GM12878 (cell line): ENCODE measurements around the gene SPRYD3. TPM values are rescaled to one million over a fixed set of nuclear protein-coding genes. Genes with fewer than 3 reads are reported as not detected.

Experiments used
- ATAC-seq: fragments of 200-7000 bp; cut with Tn5 transposase; 3 replicates; pipeline ENCODE4 v1.9.1; 2020; ENCODE audit warnings: mild to moderate bottlenecking, moderate library complexity
- BruUV-seq: library from RNA; stranded (reverse); fragments of 400-500 nt; replicated peaks from 2 replicates; lab custom pipeline; 2021; lab: Mats Ljungman, UMichigan
- CTCF ChIA-PET: fragments of 300-600 bp; sonication (Branson Sonifier 250); formaldehyde crosslinking; extraction: SDS; loops from one replicate; lab custom pipeline; 2021; ENCODE audit warnings: inconsistent platforms; lab: Yijun Ruan, JAX
- POLR2A ChIA-PET: fragments of 350-600 bp; formaldehyde crosslinking; extraction: SDS; loops from one replicate; lab custom pipeline; 2021; ENCODE audit warnings: inconsistent platforms; lab: Charles Lee
- RAD21 ChIA-PET: fragments of 300-600 bp; sonication (Branson Sonifier 250); formaldehyde crosslinking; loops from one replicate; lab custom pipeline; 2023; ENCODE audit warnings: antibody characterized with exemption; ENCODE audit not compliant: unreplicated experiment; lab: Charles Lee
- SMC1A ChIA-PET: fragments of 300-600 bp; sonication (Branson Sonifier 250); formaldehyde crosslinking; loops from one replicate; lab custom pipeline; 2023; ENCODE audit not compliant: unreplicated experiment, uncharacterized antibody; lab: Charles Lee
- DNase-seq: peaks from one replicate; pipeline ENCODE4 v3.0.0-alpha.2; 2011; ENCODE audit warnings: low read depth, low spot score
- FAIRE-seq: peaks from 3 replicates; lab custom pipeline; 2011; peaks lifted over from hg19 to GRCh38; lab: Jason Lieb, UNC
- H2AFZ ChIP-seq: 2 replicates; pipeline ENCODE4 v1.6.0; 2011; ENCODE audit warnings: low read depth, low read length, control low read depth; ENCODE audit not compliant: control insufficient read depth
- H3K27ac ChIP-seq: 2 replicates; pipeline ENCODE4 v1.5.1; 2011; ENCODE audit warnings: control low read depth; ENCODE audit not compliant: control insufficient read depth, insufficient read depth
- H3K27me3 ChIP-seq, 2 experiments: replicated peaks in 1 of 2; 2 replicates each; pipeline versions ENCODE4 v1.6.0 to v1.6.1; 2011; ENCODE audit warnings: low read length in 1 of 2; ENCODE audit not compliant: control insufficient read depth in 2 of 2, insufficient read depth in 2 of 2
- H3K36me3 ChIP-seq, 2 experiments: 2 replicates each; pipeline ENCODE4 v1.5.1; 2011; ENCODE audit warnings: low read length in 1 of 2; ENCODE audit not compliant: control insufficient read depth in 2 of 2, insufficient read depth in 2 of 2
- H3K4me1 ChIP-seq: 2 replicates; pipeline ENCODE4 v1.6.1; 2011; ENCODE audit warnings: mild to moderate bottlenecking, low read length, moderate library complexity, mixed read lengths; ENCODE audit not compliant: control insufficient read depth, insufficient read depth
- H3K4me2 ChIP-seq: 2 replicates; pipeline ENCODE4 v1.6.0; 2011; ENCODE audit warnings: control low read depth; ENCODE audit not compliant: control insufficient read depth, insufficient read depth
- H3K4me3 ChIP-seq: fragments of 200-600 bp; sonication (generic); 2 replicates; pipeline ENCODE4 v1.5.1; 2016
- H3K79me2 ChIP-seq: 2 replicates; pipeline ENCODE4 v1.6.0; 2011; ENCODE audit warnings: low read length; ENCODE audit not compliant: control insufficient read depth, insufficient read depth
- H3K9ac ChIP-seq: 2 replicates; pipeline ENCODE4 v1.8.0; 2011; ENCODE audit warnings: low read length, control low read depth, mixed read lengths; ENCODE audit not compliant: control insufficient read depth, insufficient read depth
- H3K9me3 ChIP-seq: replicated peaks from 3 replicates; pipeline ENCODE4 v1.5.1; 2011; ENCODE audit warnings: mild to moderate bottlenecking, low read length; ENCODE audit not compliant: control insufficient read depth, insufficient read depth
- H4K20me1 ChIP-seq: 2 replicates; pipeline ENCODE4 v1.6.0; 2011; ENCODE audit not compliant: control insufficient read depth, insufficient read depth
- BCL3 ChIP-seq: IDR thresholded peaks from 2 replicates; pipeline ENCODE4 v1.6.1; 2011; ENCODE audit warnings: borderline replicate concordance, low read depth, mild to moderate bottlenecking, moderate library complexity, low read length; ENCODE audit not compliant: insufficient read depth, poor library complexity, severe bottlenecking
- DPF2 ChIP-seq: fragments of 450-650 bp; IDR thresholded peaks from 2 replicates; pipeline ENCODE4 v1.6.1; 2017; ENCODE audit warnings: mild to moderate bottlenecking
- IKZF1 ChIP-seq: fragments of 450-650 bp; conservative IDR thresholded peaks from 2 replicates; pipeline ENCODE4 v1.6.1; 2017; ENCODE audit warnings: antibody characterized with exemption, mild to moderate bottlenecking
- JUNB ChIP-seq: IDR thresholded peaks from 2 replicates; pipeline ENCODE4 v1.6.1; 2016; ENCODE audit warnings: antibody characterized with exemption, mild to moderate bottlenecking
- KLF5 ChIP-seq: fragments of 450-650 bp; IDR thresholded peaks from 2 replicates; pipeline ENCODE4 v1.6.1; 2014; ENCODE audit warnings: mild to moderate bottlenecking; ENCODE audit not compliant: partially characterized antibody
- LARP7 ChIP-seq: fragments of 450-650 bp; IDR thresholded peaks from 2 replicates; pipeline ENCODE4 v1.6.1; 2017; ENCODE audit warnings: mild to moderate bottlenecking
- NR2F1 ChIP-seq: fragments of 450-650 bp; conservative IDR thresholded peaks from 2 replicates; pipeline ENCODE4 v1.6.1; 2017; ENCODE audit warnings: mild to moderate bottlenecking
- PBX3 ChIP-seq: IDR thresholded peaks from 2 replicates; pipeline ENCODE4 v1.6.1; 2011; ENCODE audit warnings: mild to moderate bottlenecking, low read depth, low read length, moderate library complexity; ENCODE audit not compliant: insufficient replicate concordance
- TCF3 ChIP-seq: IDR thresholded peaks from 2 replicates; pipeline ENCODE4 v1.6.1; 2012; ENCODE audit warnings: low read depth, mild to moderate bottlenecking, low read length, borderline replicate concordance; ENCODE audit not compliant: insufficient read depth
- ZBTB4 ChIP-seq: fragments of 450-650 bp; formaldehyde crosslinking; IDR thresholded peaks from 2 replicates; pipeline ENCODE4 v1.4.0; 2022; ENCODE audit warnings: mild to moderate bottlenecking, moderate library complexity
- ZNF687 ChIP-seq: fragments of 450-650 bp; IDR thresholded peaks from 2 replicates; pipeline ENCODE4 v1.6.1; 2017; ENCODE audit warnings: mild to moderate bottlenecking, moderate library complexity
- WGBS: methylation state at CpG from one replicate; pipeline ENCODE4 v1.1.6; 2016; ENCODE audit warnings: low lambda C conversion rate; ENCODE audit not compliant: insufficient replicate concordance, insufficient coverage; ENCODE audit errors: missing lambda C conversion rate; 5-methylcytosine and 5-hydroxymethylcytosine counted together
- in situ Hi-C: fragments of 300-500 bp; cut with MboI; formaldehyde crosslinking; loops from 9 replicates; pipeline ENCODE4 v1.14.3; 2018; ENCODE audit warnings: mixed read lengths
- intact Hi-C: fragments of 100-400 bp; cut with micrococcal nuclease; formaldehyde crosslinking; loops from one replicate; pipeline ENCODE4 v1.14.2; 2022; ENCODE audit not compliant: unreplicated experiment
- polyA plus RNA-seq, 11 experiments: library from polyadenylated mRNA; depleted of rRNA in 4 of 11; unstranded in 6 of 11; stranded (reverse) in 5 of 11; fragments of >200 nt; fragmentation: Nextera tagmentation in 4 of 11; fragmentation: Illumina TruSeq in 1 of 11; extraction: Ambion mirVana in 4 of 11; extraction: Trizol in 1 of 11; gene quantifications; 1 replicate in 1 of 11; 2 replicates in 10 of 11; pipeline versions ENCODE4 v1.2.1 to v1.2.3, GENCODE V29; 2011 to 2016; ENCODE audit warnings: inconsistent platforms in 2 of 11, missing spikeins in 2 of 11, low read depth in 1 of 11
- total RNA-seq, 4 experiments: library from RNA; depleted of rRNA in 3 of 4; stranded (reverse); fragments of >200 nt in 3 of 4; fragmentation: Illumina TruSeq in 1 of 4; extraction: Trizol in 1 of 4; gene quantifications; 2 replicates each; pipeline versions ENCODE4 v1.2.1 to v1.2.3, GENCODE V29; 2013 to 2021

The SPRYD3 gene
- total and polyA plus RNA-seq, 10 of the 15 experiments (the other 5 are each of a cell fraction or from before 2014, with no cell fraction given): 2.3 to 26.4 (median 20.2) TPM

- ATAC-seq: peak; percentile 85
- ChIA-PET RAD21 (interaction anchor here (1.1 to 4.7 kb wide), 6 partner anchors 11 to 100 kb away, joined by 4 to 84 read pairs (median 4); partner anchors contain the start of gene SPRYD3), POLR2A (interaction anchor here (0.6 to 2.8 kb wide), 4 partner anchors 19 to 655 kb away, joined by 3 to 10 read pairs (median 4); partner anchors contain the start of gene SPRYD3), SMC1A (interaction anchor here (0.6 to 7.0 kb wide), 4 partner anchors 24 to 223 kb away, joined by 3 to 126 read pairs (median 5); no protein-coding TSS in a partner anchor), CTCF (interaction anchor here (1.2 to 11.8 kb wide), 6 partner anchors 16 to 247 kb away, joined by 3 to 355 read pairs (median 10); partner anchors contain the start of gene SPRYD3)
- Histone ChIP-seq H3K9ac (no peak within 1 kb of the TSS), H3K4me2 (peak within 1 kb of the TSS; percentile 94), H3K27me3 (peaks cover 0 to 6% of the 10 kb centered on the region in 2 experiments; a peak in 2 of 4 replicates), H3K4me3 (peak within 1 kb of the TSS; percentile 62), H2AFZ (peak within 1 kb of the TSS; percentile 75), H4K20me1 (no peaks in the 10 kb centered on the region), H3K27ac (no peak within 1 kb of the TSS), H3K79me2 (no peaks in the 10 kb centered on the region), H3K36me3 (no peaks in the 10 kb centered on the region), H3K9me3 (no peaks in the 10 kb centered on the region), H3K4me1 (peaks cover 15% of the 10 kb centered on the region)
- intact Hi-C loops: loop anchor here (5.0 kb wide), 1 partner anchor 45 kb away; the partner anchor contains the start of gene TNS2
- 6% methylated on average over 40 of the region's 51 CpGs for WGBS
- no TSS peak for BruUV-seq
- FAIRE-seq: no peak
- in situ Hi-C loops: no loop called here
- DNase-seq: no peak
- TF ChIP-seq IKZF1 (peak; percentile 10), DPF2 (0 out of 2 replicates have a peak, but pooled peaks have one; percentile 54), PBX3 (no peak), ZNF687 (peak; percentile 60), LARP7 (peak; percentile 70), TCF3 (no peak), KLF5 (no peak), BCL3 (no peak), ZBTB4 (CRISPR knock-in tag) (no peak), NR2F1 (0 out of 2 replicates have a peak, but pooled peaks have one; percentile 28), JUNB (no peak)
Observed at GRCh38 chr12:53097564-53098353, 18.6 kb upstream of the SPRYD3 start, which contains the start of gene IGFBP6. TSS of gene IGFBP6 (plus strand) at chr12:53097667. CDS start at chr12:53097718, 51 bp downstream.
